Kasumi-1 (cell line): ENCODE results near the gene PHLDA2.
"Not testable (repeated sequence)": the region's sequence is repeated elsewhere in the genome, so short reads cannot be mapped to it uniquely, and the experiment has no call there.

ENCODE experiments used
- DNase-seq, 2 experiments: peaks; one replicate each; lab custom pipeline; 2025; lab: John Stamatoyannopoulos, UW

The PHLDA2 gene

DNA sequence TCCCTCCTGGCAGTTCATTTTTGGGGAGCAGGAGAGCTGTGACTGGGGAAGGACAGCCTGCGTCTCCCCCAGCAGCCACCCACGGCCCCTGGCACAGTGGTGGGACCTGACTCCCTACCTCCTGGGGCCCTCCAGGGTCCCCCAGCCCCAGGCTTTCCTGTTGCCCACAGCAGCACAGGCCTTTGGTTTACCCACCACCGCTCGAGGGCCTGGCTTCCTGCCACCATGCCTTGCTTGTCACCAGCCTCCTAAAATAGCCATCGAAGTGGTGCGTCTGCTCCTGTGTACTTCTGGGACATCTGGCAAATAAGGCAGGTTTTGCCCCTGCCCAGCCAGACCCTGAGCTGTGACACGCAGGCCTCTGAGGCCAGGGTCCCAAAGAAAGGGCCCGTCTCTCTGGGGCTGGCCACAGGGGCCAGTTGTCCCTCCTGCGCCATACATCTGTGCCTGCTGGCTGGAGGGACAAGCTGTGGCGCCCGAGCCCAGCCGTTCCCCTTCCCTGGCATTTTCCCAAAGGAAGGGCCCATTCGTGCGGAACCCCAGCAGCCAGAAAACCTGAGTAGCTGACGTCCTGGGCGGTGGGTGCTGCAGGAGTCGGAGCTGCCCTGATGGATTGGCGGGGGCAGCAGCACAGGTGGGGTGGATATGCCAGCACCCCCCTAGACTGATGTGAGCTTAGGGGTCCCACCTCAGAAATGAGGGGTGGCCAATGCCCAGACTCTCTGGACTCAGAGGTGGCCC is 14.6 kb downstream of the PHLDA2 start:
- peak; percentile 38 to 48 for DNase-seq

DNA sequence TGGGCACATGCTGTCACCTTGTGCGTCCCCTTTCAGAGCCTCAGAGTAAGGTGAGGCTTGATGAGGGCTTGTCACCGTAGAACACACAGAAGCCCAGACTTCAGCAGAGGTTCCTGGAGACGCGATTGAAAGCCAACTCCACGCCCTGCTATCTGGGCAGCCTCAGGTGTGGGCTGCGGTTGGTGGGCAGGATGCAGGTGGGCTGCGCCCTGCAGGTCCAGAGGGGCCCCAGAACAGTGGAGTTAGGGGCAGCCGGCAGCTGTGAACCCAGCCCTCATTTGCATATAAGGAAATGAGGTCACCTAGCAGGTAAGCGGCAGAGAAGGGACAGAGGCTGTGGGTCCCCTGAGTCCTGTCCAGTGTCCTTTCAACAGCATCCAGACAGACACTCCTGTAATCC is 15.4 kb downstream of the PHLDA2 start:
- no peak for DNase-seq

DNA sequence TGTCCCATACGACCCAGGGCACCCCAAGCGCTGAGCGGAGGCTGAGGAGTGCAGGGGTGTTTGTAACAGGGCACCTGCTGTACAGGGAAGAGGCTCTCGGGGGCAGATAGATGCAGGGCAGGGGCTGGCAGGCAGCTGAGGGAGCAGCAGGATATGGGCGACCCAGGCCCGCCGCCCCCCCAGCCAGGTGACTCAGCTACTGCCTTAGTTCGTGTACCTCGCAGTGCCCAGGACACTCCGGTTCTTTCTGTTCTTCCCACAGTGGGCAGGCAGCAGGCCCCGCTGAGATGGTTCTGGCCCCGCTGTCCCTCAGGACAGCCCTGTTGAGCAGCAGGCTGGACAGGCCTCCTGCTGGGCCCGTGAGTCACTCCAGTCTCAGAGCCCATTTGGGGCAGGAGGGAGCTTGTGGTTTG is 16.2 kb downstream of the PHLDA2 start:
- no peak for DNase-seq

DNA sequence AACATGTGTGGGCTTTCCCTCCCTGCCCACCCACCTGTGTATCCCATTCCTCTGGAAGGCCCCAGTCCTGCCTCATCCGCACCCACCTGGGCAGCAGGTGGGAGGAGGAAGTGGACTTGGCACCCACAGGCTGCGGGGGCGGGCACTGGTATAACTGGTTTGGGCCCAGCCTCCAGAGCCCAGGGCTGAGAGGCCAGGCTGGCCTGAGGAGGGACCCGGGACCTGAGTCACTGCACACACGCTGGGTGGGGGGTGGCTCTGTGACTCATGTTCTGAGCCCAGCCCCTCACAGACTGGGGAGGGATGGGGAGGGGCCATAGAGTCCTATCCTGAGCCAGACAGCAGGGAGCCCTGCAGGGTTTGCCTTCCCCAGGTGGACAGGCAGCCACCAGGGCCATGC is 16.7 kb downstream of the PHLDA2 start:
- no peak for DNase-seq

DNA sequence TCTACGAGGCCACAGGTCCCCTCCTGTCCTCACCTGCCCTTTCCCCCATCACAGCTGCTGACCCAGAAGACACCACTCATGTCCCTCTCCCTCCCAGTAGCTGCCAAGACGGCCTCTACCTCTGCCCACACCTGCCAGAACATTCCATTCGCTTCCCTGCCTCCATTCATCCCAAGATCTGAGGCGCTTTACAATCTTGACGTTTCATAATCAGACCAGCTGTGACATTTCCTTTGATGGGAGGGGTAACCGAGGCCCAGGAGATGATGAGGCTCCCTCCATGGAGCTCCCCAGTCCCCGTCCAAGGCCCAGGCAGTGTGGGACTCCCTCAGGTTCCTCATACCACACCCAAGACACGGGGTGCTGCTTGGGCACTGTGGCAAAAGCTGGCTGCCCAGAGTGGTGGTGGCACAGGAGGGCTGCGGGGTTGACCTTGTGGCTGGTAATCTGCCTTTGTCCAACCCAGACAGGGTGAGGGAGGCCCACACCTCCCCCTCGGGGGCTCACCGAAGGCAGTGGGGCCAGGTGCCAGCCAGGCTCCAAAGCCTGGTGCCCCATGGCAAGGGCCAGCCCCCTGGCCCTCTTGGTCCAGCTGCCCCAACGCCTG is 17.3 kb downstream of the PHLDA2 start:
- no peak for DNase-seq

DNA sequence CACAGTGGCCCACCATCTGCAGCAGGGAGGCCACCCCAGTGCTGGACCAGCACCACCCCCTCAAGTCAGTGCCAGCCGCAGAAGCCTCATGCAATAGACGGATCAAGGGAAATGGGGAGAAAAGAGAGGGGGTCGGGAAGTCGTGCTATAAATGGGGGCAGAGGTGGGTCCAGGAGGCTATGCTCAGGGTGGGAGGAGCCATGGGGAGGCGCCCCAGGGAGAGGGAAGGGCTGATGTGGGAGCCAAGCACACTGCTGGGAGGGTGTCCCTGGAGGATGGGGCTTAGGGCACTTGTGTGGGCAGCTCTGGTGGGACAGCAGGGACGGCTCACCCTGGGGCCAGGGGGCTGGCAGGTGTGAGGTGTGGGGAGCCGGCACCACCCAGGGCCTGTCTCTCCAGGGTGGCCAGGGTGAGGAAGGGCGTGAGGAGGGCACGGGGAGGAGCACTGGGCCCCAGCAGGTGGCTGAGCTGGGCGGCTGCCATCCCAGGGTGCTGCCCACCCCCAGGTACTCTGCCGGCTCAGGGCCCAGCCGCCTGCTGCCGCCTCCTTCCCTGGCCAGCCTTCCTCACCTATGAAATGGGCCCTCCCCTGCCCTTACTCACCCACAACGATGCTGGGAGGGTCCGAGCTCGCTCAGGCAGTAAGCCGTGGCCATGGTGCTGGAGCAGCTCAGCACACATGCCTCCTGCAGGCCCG is 18.0 kb downstream of the PHLDA2 start:
- DNase-seq: no peak

DNA sequence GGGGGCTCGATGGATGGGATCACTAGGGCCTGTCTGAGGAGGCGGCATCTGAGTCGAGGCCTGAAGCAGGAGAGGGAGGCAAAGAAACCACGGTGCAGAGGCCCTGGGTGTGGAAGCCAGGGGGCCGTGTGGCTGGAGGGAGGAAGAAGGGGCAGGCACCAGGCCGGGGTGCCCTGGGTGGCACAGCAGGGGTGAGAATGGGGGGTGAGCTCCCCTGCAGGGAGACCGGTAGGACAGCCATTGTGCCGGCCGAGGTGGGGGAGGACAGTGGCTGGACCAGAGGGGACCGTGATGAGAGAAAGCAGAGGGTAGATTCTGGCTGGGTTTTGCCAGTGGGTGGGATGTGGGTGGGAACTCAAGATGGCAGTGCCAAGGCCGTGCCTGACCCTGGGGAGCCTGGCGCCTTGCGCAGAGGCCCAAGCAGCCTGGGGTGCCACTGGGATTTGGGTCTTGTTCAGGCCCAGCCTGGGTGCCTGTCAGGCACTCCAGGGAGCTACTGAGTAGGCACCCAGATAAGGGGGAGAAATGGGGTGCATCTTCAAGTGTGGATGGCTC is 18.7 kb downstream of the PHLDA2 start:
- no peak for DNase-seq

DNA sequence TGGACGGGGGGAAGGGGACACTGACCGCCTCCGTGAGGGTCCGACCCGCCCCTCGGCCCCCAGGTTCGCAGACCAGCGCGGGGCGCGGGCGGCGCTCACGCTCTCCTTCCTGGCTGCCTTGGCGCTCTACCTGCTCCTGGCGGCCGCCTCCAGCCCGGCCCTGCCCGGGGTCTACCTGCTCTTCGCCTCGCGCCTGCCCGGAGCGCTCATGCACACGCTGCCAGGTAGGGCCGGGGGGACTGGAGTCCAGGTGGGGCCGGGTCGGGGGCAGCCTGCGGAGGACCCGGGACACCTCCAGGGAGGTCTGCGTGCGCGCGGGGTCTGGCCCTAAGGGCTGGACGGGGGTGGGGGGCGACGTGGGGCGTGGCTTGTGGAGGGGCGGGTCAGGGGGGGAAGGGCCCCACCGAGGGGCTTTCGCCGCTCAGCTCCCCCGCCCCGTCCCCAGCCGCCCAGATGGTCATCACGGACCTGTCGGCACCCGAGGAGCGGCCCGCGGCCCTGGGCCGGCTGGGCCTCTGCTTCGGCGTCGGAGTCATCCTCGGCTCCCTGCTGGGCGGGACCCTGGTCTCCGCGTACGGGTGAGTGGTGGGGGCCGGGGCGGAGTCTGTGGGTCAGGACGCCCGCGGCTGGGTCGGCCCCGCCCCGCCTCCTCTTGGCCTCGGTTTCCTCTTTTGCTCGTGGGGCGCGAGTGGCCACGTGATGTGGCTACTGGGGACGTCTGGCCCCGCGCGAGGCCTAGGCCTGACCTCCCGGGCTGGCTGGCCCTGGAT is 19.9 kb downstream of the PHLDA2 start:
- DNase-seq: no peak

DNA sequence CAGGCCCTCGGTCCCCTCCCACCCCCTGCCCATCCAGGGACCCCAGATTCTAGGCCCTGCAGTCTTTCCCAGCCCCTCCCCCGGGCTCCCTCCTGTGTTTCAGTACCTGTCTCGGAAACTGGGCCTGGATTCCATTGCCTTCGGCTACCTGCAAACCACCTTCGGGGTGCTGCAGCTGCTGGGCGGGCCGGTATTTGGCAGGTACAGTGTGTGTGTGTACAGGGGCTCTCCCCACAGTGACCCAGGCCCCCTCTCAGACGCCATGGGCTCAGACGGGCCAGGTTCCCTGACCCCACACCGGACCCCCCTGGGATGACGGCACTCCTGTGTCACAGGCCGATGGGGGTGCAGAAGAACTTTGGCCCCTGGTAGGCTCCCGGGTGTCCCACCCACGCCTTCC is 21.1 kb downstream of the PHLDA2 start:
- DNase-seq: no peak

DNA sequence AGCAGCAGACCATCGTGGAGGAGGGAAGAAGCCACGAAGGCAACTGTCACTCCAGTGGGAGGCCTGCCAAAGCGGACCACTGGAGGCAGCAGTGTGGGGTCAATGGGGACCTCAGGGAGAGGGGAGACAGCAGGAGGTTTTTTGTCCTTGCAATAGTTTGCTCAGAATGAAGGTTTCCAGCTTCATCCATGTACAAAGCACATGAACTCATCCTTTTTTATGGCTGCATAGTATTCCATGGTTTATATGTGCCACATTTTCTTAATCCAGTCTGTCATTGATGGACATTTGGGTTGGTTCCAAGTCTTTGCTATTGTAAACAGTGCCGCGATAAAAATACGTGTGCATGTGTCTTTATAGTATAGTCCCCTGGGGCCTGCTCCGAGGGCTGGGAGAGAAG is 23.9 kb downstream of the PHLDA2 start:
- DNase-seq: not testable (repeated sequence)

DNA sequence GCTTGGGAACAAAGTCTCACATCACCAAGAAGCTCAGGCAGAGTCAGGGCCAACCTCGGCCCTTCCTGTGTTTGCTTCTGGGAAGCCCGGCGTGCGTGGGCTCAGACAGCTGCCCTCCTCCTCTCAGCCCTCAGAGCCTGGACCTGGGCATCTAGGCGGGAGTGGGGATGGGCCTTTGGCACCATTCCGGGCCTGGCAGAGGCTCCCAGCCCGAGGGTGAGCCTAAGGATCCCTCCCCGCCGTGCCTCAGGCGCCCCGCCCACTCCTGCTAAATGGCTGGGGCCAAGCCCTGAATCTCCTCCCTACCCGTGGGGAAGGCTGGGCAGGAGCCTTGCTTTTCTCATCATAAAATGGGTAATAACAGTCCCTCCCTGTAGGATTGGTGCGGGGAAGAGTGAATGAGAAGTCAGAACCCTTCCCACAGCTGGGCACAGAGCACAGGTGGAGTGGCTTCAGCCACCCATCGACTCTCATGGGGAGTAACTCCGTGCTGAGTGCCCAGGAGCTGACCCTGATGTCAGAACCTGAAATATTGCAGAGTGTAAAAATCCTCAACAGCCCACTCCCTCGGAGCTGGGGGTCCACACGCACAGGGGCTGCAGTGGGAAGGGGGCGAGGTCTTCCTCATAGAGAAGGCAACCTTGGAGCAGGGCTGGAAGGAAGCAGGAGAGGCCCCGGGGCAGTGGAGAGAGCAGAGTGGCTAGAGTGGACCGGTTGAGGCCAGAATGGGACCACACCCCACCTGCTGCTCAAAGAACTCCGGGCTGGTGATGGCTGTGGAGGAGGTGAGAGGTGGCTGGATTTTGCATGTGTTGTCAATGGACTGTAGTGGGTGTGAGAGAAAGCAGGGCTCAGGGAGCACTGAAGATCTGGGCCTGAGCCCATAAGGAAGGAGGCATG is 24.8 kb downstream of the PHLDA2 start:
- no peak for DNase-seq

DNA sequence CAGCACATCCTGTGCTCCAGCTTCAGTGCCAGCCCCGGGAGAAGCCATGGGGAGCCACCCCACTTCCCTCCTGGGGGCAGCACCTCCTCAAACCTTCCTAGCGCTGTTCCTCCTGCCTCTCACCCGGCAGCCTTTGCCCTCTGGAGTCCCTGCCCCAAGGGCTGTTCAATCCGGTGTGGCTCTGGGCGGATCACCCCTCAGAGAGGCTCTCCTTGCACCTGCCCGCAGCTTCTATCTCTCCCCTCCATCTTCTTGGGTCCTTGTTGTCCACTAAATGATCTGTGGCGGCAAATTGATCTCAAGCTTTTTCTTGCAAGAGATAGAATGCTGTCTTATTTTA is 25.6 kb downstream of the PHLDA2 start:
- no peak for DNase-seq

DNA sequence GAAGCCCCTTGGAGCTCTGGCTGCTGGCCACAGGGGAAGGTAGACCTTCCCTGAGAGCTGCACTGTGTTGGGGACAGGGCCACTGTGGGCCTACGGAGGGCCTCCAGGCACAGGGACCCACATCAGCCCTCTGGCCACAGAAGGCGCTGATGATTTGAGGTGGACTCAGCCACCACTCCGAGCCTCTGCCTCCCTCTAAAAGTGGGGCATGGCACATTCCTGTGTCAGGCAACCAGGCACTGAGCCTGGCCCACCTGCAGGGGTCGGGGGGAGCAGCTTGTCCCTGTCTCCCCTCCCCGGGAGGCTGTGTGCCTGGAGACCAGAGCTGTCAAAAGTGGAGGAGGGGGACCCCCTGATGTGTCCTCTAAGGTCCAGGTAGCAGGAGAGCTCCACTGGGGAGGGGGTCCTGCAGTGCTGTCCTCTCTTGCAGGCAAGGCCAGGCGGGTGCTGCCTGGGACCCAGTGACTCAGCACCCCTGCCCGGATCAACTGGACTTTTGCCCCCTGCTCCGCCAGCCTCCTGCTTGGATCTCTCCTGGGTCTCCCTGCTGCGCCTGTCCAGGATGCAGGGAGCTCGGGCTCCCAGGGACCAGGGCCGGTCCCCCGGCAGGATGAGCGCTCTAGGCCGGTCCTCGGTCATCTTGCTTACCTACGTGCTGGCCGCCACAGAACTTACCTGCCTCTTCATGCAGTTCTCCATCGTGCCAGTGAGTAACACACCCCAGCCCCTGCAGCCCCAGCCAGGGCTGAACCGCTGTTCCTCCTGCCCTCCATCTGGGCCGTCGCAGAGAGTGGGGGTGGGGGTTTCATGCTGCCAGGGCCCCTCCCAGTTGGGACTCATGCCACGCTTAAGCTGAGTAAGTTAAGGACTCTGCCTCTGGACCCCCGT is 26.2 kb downstream of the PHLDA2 start:
- no peak for DNase-seq

DNA sequence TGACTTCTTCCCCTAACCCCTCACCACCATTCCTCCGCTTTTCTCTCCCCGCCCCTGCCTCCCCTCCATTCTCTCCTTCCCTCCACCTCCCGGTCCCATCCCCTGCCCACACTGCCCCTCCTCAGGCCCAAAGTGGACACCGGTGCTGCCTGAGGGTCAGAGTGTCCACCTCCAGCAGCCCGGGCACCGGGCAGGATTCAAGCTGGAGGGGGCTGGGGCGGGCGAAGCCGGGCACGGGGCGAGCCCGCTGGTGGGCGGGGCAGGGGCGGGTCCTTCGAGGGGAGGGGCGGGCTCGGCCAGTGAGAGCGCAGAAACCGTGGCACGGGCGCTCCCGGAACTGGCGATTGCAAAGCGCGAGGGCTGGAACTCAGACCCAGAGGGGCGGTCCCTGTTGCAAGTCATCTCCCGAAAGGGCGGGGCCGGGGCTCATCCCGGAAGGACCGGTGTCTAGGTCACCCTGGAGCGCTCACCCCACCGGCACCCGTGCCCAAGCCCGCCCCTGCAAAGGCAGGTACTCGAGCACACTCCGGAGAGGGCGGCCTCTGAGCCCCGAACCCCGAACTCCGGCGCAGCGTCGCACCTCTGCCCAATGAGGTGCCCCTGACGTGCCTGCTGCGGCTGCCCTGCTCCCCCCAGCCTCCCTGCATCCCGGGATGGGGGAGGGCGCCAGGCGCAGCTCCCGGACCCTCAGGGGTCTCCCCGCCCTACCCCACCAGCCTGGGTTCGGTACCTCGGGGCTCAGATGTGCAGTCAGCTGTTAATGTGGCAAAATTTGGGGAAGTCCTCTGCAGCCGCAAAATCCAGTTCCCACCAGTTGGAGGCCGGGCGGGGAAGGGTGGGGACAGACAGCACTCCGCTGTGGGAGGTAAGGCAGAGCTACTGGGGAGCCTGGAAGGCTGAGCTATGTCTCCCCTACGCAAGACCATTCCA is 27.1 kb downstream of the PHLDA2 start:
- peak; percentile 93 to 94 for DNase-seq

DNA sequence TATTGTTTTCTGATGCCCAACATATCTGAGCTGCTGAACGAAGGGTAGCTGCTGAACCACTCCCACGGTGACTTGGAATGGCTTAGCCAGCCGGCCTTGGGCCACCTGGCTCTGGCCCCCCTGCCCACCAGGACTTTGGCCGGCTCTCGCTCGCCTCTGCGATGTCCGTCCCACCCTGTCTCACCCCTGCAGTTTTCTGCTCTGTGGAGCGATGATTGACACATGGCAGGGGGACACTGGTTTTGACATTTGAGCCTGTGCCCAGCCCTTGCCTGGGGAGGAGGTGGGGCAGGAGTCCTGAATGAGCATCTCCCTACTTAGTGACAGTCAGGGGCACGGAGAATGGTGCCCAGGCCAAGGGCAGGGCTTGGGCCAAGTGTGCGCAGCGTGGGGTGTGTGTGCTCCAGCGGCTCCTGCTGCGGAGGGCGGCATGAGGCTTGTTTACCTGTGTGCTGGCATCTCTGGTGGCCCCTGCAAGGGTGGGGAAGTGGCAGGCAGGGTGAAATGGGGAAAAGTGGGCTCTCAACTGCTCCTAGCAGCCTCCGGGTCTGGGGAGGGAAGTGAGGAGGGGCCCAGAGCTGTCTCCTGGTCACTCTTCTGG is 27.9 kb downstream of the PHLDA2 start:
- DNase-seq: no peak

DNA sequence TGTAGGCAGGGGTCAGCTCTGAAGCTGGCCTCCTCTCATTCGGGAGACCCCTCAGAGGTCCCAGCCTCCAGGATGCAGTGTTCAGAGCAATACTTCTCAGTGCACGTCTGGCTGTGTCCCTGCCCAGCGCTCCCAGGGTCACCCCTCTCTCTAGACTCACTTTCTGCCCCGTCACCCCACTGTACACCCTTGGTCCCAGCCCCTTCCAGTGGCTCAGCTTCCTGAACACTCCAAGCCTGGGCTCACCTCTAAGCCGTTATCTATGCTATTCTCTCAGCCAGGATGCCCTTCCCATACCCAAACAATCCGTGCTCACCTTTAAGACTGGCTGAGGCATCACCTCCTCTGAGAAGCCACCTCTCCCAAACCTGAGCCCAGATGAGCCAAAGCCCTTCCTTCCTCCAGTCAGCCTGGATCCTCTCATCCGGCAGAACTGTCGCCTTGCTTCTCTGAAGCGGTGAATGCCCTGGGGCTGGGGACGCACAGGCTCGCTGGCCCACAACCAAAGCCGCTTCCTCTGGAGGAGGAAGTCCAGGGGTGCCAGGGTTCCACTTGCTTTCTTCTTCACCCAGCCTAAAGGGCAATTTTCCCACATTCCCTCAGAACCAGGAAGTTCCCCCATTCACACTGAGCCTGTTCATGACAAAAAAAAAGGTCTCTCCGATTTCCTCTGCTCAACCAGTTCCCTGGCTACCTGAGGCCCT is 30.0 kb downstream of the PHLDA2 start:
- DNase-seq: peak; percentile 60 to 75

DNA sequence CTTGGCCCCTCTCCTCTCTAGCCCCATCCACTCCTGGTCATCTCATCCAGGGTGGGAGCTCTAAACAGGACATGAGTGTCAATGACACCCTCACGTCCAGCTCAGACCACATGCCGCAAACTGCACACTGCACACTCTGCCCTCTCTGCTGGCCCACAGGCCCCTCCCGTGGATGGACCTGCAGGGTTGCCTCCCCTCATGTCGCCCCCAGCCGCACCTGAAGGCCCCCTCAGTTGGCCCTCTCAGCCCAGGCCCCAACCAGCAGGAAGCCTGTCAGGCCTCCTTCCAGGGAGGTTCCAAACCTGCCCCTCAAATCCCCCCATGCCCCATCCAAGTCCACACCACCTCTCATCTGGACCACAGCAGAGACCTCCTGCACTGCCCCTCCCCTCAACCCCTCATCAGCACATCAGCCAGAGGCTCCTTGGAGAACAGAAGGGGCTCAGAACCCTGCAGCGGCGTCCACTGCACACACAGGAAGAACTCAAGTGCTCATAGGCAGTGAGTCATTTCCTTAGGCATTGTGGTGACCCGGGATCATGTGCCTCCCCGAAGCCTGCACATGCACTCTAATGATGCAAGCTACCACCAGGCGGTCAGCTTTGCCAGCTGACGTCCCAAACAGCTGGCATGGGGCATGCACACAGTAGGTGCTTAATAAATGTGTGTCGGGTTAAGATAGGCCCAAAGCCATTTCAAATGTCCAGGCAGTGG is 30.7 kb downstream of the PHLDA2 start:
- DNase-seq: peak; percentile 90 to 93
